ENCODE data around the gene WAPL.
"Not testable (repeated sequence)": the region's sequence is repeated elsewhere in the genome, so short reads cannot be mapped to it uniquely, and the experiment has no call there.

WAPL gene

DNA sequence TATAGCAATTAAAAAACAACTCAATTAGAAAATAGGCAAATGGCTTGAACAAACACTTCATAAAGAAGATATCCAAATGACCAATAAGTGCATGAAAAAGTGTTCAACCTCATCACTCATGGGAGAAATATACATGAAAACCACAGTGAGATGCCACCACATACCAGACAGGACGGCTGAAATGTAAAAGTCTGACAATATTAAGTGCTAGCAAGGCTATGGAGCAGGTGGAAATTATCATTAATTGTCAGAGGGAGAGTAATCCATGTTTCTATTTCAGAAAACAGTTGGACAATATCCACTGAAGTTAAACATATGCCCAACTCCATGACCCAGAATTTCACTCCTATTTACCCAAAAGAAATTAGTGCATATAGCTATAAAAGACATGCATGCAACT is 112.4 kb downstream of the WAPL start:
- no peak for DNase-seq

DNA sequence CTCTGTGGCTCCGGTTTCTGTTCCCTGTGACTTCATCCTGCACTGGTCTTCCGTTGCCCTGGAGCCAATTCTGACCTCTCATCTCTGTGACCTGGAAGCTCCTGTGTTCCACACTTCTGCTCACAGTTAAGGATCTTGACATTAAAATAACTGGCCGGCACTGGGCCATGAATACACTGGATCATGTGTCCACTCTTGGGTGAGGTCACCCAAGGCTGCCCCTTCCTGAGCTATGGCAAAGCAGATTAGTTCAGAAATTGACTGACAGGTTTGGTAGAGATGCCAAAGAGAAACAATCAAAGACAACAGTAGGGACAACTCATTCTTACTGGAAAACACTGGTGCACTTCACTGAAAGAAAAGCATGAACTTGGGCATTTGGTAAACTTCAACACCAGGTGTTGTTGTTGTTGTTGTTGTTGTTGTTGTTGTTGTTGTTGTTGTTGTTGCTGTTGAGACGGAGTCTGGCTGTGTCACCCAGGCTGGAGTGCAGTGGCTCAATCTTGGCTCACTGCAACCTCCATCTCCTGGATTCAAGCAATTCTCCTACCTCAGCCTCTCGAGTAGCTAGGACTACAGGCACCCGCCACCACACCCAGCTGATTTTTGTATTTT is 118.3 kb downstream of the WAPL start:
- peak; percentile 35 for DNase-seq

DNA sequence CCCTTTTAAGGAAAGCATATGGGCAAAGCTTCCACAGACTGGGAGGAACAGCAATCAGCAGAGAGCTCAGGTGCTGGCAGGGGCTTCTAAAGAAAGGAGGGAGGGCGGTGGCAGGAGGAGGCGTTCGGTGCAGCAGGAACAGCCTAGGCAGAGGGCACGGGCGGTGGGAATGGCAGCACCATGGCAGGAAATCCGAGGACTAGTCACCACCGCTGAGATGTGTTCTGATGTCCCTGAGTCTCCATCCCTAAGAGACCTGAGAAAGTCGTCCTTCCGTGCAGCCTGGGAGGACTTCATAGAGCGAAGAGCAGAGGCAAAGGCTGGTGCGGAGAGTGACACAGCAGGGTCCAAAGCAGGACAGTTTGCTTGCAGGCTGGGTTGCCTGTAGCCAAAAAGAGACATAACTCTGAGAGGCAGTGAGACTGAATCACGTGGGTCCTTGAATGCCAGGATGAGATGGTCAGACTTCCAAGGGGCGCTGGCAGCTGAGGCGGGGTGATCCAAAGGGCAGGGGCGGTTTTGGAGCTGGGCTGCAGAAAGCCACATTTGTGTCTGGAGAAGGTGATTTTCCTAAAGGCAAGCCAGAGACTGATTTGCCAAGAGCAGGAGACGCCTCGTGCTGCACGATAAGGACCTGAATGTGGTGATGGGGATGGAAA is 119.2 kb downstream of the WAPL start:
- no peak for DNase-seq

DNA sequence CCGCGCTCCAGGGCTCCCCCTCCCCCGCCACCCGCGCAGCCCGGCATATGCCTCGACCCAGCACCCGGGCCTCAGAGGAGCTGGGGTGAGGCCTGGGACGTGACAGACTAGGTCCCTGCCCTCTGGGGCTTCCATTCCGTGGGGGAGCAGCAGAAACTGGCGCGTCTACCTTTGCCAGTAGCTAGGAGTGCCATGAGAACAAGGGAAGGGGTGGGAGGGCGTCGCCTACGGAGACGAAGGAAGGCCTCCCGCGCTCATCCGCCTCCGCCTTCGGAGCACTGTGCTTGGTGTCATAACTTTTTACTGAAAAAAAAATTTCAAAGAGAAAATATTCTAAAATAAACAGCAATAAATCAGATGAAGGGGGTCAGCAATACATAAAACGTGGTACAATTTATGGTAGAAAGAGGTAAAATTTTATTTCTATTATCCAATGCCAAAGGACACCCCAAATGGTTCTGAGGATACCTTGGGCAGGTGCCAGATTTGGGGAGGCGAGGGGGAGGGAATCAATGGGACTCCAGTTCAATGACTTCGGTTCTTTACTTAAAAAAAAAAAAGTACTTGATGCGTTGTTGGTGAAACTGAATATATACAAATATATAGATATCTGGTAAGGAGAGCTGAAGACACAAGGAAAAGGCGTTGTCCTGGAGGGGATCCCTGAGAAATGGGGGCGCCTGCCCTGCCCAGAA is 119.9 kb downstream of the WAPL start:
- DNase-seq, result no peak

DNA sequence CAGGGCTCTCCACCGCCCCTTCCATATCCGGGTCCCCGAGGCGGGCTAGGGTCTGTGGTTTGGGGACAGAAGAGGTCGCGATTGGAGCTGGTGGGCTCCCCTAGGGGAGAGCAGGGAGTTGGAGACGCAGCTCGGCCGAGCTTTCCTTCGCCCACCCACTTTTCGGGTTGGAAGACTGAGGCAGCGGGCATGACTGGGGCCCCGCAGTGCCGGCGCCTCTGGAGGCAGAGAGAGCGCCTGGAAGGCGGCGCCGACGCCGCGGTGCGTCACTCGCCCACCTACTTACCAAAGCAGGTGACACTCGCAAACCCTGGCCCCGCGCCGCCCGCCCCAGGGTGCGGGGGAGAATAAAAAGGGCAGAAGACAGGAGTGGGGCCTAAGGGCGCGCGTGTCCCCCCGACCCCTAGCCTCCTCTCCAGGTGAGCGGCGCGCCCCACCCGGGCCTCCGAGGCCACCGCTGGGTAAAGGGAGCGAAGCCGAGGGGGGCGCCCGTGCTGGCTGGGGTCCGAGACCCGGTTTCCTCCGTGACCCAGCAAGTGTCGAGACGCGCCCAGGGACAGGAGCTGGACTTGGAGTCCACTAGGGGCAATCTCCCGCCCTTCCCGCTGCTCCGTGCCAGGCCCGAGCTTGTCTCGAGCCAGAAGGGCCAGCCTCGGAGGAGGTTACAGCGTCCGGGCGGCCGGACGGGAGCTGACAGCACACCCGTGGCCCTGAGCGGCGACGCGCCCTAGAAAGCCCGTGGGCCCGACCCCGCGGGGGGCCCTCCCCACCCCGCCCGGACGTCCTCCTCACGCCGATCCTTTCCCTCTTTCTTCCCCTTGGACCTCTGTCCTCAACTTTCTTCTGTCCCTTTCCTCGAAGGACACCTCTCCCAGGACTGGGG is 120.6 kb downstream of the WAPL start:
- no peak for DNase-seq

DNA sequence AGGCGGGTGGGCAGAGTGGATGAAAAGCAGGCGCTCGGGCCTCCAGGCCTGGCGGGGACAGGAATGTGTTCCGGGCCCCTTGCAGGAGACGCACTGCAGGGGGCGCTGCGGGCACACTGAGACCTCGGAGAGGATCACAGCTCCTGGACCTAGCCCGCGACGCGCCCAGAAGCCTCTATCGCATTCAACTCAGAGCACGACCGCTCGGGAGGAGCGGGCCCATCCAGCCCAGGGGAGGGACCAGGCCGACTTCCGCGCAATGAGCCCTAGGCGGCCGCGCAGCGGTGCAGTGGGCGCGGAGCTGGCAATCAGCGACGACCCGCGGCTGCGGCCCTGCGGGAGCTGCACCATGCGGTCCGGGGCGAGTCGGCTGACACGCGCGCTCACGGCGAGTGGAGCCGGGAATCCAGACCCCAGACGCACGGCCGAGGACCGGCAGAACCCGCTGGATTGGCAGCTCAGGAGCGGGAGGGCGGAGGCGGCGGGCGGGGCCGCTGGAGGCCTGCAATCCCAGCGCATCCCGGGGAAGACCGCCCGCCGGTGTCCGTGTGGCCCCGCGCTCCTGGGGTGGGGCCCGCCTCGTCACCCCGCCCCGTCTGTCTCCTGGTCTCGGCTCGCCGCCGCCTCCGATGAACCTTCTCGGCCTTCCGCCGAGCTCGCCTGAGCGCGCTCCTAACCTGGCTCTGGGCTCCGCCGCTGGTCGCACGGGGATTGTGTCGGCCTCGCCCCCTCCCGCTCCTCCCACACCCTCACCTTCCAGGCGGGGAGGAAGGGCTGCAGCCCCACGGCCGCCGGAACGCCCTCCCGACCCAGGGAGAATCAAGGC is 121.5 kb downstream of the WAPL start:
- DNase-seq, result peak; percentile 84

DNA sequence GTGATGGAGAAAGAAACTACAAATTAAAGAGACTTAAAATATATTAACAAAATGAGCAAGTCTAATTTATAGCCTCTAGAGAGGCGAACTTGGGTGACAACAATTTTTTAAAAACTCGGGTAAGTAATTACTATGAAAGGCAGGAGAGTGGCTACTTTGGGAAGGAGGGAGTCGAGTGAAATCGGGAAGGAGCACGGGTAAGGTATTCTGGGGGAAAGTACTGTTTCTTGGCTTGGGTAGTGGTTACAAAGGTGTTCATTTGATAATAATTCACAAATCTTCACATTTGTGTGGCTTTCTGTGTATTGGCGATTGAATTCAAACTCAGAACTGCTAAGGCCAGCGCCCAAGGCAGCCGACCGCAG is 122.1 kb downstream of the WAPL start:
- DNase-seq, result no peak

DNA sequence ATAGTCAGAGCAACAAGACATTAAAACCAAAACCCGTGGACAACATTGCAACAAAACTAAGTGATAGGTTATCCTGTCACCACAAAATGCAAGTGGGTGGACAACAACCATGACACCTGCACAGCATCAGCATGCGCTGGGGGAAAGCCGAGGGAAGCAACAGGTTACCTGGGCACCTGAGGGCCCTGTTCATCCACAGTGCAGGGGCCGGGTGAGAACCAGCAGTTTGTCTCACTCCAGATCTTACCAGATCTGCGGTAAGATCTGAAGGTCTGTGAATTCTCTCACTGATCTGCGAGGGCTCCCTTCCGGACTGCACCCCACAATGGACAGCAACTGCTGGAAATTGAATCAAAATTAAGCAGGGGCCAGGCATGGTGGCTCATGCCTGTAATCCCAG is 124.5 kb downstream of the WAPL start:
- DNase-seq, result no peak

DNA sequence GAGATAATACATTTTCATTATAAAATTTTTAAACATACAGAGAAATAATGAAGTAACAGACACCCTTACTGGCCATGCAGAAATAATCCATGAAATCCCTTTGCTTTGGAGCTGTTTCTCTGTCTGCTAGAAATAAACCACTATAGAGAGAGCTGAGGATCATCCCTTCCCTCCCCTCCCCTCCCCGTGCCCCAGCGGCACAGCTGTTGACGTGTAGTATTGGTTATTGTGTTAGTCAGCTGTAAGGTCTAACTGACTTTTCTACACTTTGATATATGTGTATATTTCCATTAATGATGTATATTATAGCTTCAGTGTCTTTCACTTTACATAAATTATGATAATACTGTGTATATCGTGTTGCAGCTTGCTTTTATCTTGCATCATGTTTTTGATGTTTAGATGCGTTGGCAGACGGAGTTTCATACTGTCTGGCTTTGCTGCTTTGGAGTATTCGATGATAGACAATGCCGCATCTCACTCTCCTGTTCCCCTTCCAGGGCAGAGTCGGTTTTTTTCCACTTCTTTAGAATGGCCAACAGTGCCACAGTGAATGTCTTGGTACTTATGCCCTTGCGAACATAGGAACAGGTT is 127.6 kb downstream of the WAPL start:
- DNase-seq, result no peak

DNA sequence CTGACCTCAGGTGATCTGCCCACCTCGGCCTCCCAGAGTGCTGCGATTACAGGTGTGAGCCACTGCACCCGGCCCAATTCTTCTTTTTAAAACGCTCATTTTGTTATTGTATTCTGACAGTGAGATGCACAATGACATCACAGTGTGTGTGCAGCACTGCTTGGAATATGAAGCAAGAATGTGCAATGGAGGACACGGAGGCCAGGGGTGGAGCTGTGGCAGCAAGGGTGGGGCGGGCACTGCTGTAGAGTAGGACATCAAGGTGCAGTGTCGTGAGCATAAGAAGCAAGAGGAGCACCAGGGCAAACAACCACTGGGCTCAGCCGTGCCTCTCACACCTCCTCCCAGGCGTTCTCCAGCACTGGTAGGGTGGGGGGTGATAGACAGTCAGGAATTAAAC is 128.2 kb downstream of the WAPL start:
- DNase-seq, result no peak

DNA sequence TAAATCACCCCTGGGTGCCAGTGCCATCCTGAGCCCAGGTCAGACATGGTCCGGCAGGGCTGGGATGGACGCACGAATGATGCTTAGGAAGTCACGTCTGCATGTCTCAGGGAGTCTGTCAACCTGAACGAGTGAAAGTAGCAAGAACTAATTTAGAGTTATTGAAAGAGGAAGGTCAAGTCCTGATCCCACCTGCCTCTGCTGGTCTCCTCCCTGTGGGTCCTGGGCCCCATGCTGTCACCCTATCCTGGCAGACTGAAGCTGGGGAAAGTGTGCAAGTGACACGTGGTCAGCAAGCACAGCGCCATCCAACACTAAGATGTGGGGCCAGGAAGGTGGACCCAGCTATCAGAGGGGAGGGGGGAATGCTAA is 128.9 kb downstream of the WAPL start:
- no peak for DNase-seq

DNA sequence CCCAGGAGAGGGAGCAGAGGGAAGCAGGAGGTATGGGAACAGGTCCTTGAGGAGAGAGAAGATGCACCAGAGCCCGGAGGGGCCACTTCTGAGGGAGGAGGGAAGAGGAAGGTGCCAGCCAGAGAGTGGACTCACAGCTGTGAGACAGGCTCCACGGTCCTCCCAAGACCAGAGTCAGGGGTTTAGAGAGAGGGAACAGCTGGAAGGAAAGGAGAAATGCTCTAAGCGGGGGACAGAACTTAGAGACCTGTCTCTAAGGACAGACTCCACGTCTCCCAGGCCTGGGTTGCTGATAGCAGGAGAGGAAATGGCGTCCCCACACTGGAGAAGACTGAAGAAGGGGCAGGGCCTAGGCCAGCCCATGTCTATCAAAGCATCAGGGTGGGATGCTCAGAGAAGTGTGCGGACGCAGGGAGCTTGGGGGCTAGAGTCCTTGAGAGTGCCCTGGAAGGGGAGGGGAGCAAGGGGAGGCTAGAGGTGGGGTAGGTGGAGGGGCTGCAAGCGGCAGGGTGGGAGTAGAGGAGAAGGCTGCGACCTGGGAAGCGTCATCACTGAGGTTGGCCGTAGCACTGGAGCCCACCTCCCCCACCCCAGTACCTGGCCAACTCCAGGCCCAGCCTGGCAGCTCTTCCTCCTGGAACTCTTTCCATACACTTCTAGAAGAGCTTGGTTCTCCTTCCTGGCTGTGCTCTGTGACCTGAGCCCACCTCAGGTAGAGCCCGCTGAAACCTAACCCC is 129.4 kb downstream of the WAPL start:
- no peak for DNase-seq

DNA sequence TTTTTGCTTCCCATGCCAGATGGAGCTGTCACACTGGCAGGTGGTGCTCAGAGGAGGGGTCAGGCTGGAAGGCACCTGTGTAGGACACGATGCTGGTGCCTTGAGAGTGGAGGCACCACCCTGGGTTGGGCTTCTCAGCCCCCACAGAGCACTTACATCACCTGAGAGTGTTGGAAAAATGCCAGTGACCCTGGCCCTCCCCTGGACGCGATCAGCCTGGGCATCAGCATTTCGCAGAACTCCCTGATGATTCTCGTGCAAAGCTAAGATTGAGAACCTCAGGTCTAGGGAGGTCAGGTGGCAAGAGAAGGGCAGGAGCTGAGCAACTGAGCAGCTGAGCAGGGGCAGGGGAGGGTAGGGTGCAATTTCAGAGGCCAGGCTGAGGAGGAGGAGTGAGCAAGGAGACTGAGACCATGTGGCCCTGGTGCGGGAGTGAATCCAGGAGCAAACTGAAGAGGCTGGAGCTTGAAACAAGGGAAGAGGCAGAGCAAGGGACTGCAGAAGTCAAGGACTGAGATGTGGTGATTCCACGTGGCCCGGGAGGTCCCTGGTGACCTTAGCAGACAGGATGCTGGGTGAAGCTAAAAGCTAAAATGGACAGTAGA is 130.3 kb downstream of the WAPL start:
- DNase-seq, result no peak

DNA sequence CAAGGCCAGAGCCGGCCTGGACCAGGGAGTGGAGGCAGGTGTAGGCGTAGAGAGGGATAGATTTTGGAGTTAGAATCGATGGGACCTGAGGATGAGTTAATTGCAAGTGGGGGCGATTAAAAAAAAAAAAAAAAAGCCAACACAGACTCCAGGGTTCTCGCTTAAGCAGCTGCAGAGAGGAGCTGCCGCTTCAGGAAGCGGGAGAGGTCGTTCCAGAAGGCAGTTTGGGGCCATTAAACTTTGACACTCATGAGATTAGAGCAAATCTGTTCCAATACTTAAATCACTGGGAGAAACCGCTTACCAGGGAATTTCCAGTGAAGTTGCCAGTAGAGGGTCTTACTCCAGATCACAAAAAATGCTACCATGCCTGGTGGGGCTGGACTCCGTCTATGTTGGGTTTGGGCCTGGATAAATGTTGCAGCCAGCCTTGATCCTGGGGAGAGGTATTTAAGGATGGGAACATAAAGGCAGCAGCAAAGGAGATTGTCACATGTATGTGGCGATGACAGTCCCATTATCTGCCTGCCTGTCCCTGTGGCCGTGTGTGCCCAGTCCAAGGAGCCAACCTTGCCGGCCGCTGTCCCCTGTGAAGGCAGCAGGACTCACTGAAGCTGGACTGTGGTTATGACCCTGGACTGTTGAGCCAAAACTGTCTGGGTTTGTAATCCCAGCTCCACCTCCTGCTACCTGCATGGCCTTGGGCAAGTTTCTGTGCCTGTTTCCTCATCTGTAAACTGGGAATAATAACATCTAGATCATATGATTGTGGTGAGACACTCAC is 131.1 kb downstream of the WAPL start:
- DNase-seq, result no peak

DNA sequence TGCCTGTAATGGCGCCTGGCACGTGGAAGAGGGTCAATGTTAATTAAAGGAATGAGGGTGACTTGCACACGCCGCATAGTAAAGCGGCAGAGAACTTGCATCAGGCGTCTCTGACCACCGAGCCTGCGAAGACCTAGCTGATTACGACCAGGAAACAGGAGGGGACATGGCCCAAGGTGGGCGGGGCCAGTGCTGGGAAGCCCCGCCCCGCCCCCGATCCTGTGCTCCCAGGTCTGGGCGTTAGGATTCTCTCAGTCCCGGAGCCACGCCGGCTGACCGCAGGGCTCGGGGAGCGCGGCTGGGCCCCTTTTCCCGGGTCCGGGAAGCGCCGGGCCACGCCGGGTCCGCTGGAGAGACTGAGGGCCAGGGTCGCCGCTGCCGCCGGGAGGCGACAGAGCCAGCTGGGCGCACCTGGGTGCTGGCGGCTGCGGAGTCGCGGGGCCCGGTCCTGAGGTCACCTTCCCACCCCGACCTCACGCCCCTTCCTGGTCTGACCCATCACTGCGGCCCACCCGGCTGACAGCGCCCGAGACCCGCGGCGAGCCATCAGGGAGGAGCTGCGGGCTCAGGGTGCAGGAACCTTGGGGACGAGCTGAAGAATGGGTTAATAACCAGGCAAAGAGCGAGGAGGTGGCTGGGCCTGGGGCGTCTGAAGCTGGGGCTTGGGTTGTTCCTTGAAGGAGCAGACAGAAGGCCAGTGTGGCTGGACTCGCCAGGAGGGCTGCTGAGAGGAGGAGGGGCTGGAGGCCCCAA is 132.0 kb downstream of the WAPL start:
- no peak for DNase-seq

DNA sequence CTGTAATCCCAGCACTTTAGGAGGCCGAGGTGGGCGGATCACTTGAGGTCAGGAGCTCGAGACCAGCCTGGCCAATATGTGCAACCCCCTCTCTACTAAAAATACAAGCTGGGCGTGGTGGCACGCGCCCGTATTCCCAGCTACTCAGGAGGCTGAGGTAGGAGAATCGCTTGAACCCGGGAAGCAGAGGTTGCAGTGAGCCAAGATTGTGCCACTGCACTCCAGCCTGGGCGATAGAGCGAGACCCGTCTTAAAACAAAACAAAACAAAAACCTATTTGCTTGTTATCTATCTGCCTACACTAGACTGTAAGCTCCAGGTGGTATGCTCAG is 132.5 kb downstream of the WAPL start:
- DNase-seq, result not testable (repeated sequence)

DNA sequence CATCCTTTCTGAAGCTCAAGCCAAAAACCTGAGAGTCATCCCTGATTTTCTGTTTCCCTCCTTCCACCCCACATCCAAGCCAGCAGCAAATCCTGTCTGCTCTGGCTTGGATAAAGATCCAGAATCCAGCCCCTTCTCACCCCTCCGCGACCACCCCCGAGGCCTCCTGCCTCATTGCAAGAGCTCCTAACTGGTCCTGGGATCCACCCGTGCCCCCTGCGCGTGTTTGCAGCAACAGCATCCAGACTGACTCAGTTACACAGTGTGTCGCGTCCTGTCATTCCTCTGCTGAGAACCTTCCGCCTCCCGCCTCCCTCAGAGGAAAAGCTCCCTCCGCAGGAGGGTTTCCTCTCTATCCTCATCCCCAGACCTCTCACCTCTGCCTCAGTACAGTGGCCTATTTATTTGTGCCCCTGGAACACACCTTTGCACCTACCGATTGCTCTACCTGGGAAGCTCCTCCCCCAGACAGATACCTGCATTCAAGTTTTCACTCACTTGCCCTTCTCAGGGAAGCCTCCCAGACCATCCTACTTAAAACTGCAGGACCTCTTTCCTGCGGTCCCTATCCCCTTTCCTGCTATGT is 133.4 kb downstream of the WAPL start:
- DNase-seq, result no peak

DNA sequence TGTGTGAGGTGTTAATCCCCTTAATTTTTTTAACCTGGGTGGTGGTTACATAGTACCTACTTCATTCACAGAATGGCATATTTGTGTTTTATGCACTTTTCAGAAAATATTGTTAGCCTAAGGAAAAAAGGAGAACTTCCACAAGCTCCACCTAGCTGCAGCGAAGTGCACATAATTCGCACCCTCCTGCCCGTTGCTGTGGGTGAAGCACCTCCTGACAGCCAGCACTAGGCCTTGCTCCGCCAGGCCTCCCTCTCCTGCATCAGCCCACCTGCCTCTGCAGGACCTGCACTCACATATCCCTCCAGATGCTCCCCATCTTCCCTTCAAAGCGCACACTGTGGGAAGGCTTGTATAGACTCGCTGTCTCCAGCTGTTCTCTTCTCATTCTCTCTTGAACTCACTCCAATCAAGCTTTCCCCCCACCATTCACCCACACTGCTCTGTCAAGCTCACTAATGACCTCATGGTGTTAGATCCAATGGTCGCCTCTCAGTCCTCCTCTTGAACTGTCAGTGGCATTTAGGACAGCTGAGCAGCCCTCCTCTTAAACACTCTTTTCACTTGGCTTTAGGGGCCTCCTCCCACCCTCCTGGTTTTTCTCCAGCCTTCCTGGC is 134.3 kb downstream of the WAPL start:
- no peak for DNase-seq

DNA sequence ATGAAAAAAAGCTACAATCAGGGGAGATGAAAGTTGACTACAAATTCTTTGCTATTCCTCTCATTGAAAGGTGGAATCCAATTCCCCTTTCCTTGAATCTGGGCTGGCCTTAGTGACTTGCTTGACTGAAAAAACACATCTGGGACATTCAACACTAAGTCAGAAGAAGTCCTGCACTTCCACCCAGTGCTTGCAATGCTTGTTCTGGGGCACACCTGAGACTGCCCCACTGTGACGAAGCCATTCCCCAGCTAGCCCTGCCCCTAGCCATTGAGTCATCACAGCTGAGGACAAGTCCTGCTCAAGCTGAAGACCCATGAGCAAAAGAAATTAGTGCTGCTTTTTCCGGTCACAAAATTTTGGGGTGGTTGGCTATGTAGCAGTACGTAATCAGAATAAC is 135.8 kb downstream of the WAPL start:
- DNase-seq, result no peak

Data from kidney glomerular epithelial cell (primary cell).